ENCODE measurements around the gene PNRC2.

- TF ChIP-seq ZBTB2 (CRISPR knock-in tag; IDR thresholded peaks at IDR 0.05; ENCODE audit: low read depth) (no peak), SETDB1 (CRISPR knock-in tag; IDR thresholded peaks at IDR 0.05; ENCODE audit: borderline replicate concordance) (no peak), RNF219 (CRISPR knock-in tag; IDR thresholded peaks at IDR 0.05) (no peak), ARNT (IDR thresholded peaks at IDR 0.05) (no peak), HMGXB4 (CRISPR knock-in tag; IDR thresholded peaks at IDR 0.05; ENCODE audit: borderline replicate concordance in 1 of 2, low read depth in 1 of 2) (no peak), CTCF (CRISPR knock-in tag; IDR thresholded peaks at IDR 0.05) (no peak), ZNF589 (CRISPR knock-in tag; conservative IDR thresholded peaks at IDR 0.05) (no peak), JUNB (CRISPR knock-in tag; IDR thresholded peaks at IDR 0.05; ENCODE audit: borderline replicate concordance) (no peak), SOX6 (IDR thresholded peaks at IDR 0.05) (no peak), SOX6 (CRISPR knock-in tag; IDR thresholded peaks at IDR 0.05) (no peak), MAZ (IDR thresholded peaks at IDR 0.05; ENCODE audit: borderline replicate concordance, low read depth, low read length) (no peak), MAZ (CRISPR knock-in tag; IDR thresholded peaks at IDR 0.05; ENCODE audit: low read depth) (no peak), KMT2A (CRISPR knock-in tag; IDR thresholded peaks at IDR 0.05) (no peak), RCOR2 (CRISPR knock-in tag; IDR thresholded peaks at IDR 0.05) (no peak), THAP8 (CRISPR knock-in tag; IDR thresholded peaks at IDR 0.05; ENCODE audit: borderline replicate concordance) (no peak), RERE (CRISPR knock-in tag; IDR thresholded peaks at IDR 0.05; ENCODE audit: low read depth) (no peak)
These were observed 44.5 kb downstream of the PNRC2 start for GRCh38 chr1:24004132-24004531.
